Measurements from ENCODE around the gene CARD11. TPM values are rescaled to one million over a fixed set of nuclear protein-coding genes. Genes with fewer than 3 reads are reported as not detected.
A peak's percentile ranks its signal among the peaks of the same experiment; 100 is the strongest.

CARD11 gene
- total and polyA plus RNA-seq, 2 donors (not counting 1 experiment from before 2014, with no cell fraction given) = 0.02 TPM; not detected in 1

DNA sequence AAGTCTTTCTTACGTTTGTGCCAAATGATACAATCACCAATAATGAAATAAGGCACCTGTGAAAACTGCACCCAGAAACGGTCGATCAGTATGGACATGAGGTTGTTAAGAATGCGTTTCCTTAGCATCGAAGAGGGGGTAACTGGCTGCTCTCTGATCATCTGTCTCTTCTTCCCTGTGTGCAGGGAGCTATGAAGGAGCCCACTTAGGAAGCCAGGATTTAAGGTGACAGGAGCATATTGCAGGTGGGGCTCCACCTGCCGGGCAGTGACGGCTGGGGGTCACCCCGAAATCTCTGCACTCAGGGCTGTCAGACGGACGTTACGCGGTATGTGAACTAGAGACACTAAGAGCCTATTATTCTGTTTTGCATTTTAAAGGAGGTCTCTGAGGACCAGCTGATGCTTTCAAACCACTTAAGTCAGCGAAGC, 64.5 kb downstream of the CARD11 start:
- H3K79me2 ChIP-seq (ENCODE audit: control insufficient read depth, insufficient read depth, low read length) = no peaks in the 10 kb centered on the region
- TF ChIP-seq, protein P1, sequence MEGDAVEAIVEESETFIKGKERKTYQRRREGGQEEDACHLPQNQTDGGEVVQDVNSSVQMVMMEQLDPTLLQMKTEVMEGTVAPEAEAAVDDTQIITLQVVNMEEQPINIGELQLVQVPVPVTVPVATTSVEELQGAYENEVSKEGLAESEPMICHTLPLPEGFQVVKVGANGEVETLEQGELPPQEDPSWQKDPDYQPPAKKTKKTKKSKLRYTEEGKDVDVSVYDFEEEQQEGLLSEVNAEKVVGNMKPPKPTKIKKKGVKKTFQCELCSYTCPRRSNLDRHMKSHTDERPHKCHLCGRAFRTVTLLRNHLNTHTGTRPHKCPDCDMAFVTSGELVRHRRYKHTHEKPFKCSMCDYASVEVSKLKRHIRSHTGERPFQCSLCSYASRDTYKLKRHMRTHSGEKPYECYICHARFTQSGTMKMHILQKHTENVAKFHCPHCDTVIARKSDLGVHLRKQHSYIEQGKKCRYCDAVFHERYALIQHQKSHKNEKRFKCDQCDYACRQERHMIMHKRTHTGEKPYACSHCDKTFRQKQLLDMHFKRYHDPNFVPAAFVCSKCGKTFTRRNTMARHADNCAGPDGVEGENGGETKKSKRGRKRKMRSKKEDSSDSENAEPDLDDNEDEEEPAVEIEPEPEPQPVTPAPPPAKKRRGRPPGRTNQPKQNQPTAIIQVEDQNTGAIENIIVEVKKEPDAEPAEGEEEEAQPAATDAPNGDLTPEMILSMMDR (conservative IDR thresholded peaks at IDR 0.05 in 1 of 2, IDR thresholded peaks at IDR 0.05 in 1 of 2; ENCODE audit: low read depth in 1 of 2, low read length in 2 of 2) = no peak
- no peak for TF ChIP-seq EZH2 (IDR thresholded peaks at IDR 0.05; ENCODE audit: low read length, missing control alignments)

DNA sequence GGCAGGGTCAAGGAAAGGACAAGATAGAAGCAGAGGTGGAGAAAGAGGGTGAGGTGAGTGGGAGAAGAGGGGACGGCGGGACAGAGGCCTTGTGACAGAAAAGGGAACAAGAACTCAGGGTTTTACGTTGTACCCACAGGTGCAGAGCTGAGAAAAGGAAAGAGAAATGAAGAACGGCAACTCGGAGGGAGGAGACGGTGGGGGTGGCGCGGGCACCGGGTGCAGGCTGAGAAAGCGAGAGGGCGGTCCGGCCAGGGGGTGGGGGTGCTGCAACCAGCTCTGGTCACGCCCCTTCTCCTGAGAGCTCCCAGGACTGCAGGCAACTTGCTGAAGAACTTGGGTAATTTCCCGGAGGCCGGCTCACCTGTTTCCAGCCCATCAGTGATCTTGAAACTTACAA, 65.3 kb downstream of the CARD11 start:
- no peak for TF ChIP-seq EZH2 (IDR thresholded peaks at IDR 0.05; ENCODE audit: low read length, missing control alignments)
- TF ChIP-seq, protein P1 (conservative IDR thresholded peaks at IDR 0.05 in 1 of 2, IDR thresholded peaks at IDR 0.05 in 1 of 2; ENCODE audit: low read depth in 1 of 2, low read length in 2 of 2) = no peak
- Histone ChIP-seq H3K4me1 (ENCODE audit: control insufficient read depth, extremely low read depth, insufficient read depth, low read length) (no peaks in the 10 kb centered on the region), H4K20me1 (ENCODE audit: control insufficient read depth, extremely low read depth, insufficient read depth, low read length) (no peaks in the 10 kb centered on the region), H3K27ac (ENCODE audit: insufficient read depth, low read length) (no peak overlapping the region), H3K27me3 (ENCODE audit: control insufficient read depth, insufficient read depth, low read length) (no peaks in the 10 kb centered on the region), H3K9ac (ENCODE audit: insufficient read depth, low read length) (no peak overlapping the region), H2AFZ (ENCODE audit: low read length) (no peak overlapping the region), H3K9me3 (ENCODE audit: control insufficient read depth, insufficient read depth, low read depth, low read length) (no peaks in the 10 kb centered on the region), H3K79me2 (ENCODE audit: control insufficient read depth, insufficient read depth, low read length) (no peaks in the 10 kb centered on the region), H3K36me3 (ENCODE audit: control insufficient read depth, insufficient read depth, low read length) (no peaks in the 10 kb centered on the region), H3K4me3 (replicated peaks in 1 of 4; ENCODE audit: control extremely low read depth in 1 of 4, insufficient read depth in 1 of 4, low read depth in 3 of 4, low read length in 4 of 4) (no peak overlapping the region), H3K4me2 (ENCODE audit: extremely low read depth, insufficient read depth, low read length) (no peak overlapping the region)
- DNase-seq (ENCODE audit: low read depth in 2 of 2) = peak in 1 of 2 donors; percentile 3

More for the DNA sequence above, 64.5 kb downstream of the CARD11 start:
- no peaks in the 10 kb centered on the region for H4K20me1 ChIP-seq (ENCODE audit: control insufficient read depth, extremely low read depth, insufficient read depth, low read length)
- H3K4me3 ChIP-seq (replicated peaks in 1 of 4; ENCODE audit: control extremely low read depth in 1 of 4, insufficient read depth in 1 of 4, low read depth in 3 of 4, low read length in 4 of 4) = no peak overlapping the region
- H3K9ac ChIP-seq (ENCODE audit: insufficient read depth, low read length) = no peak overlapping the region
- no peak for DNase-seq (ENCODE audit: low read depth in 2 of 2)
- H3K27me3 ChIP-seq (ENCODE audit: control insufficient read depth, insufficient read depth, low read length) = no peaks in the 10 kb centered on the region
- no peaks in the 10 kb centered on the region for H3K36me3 ChIP-seq (ENCODE audit: control insufficient read depth, insufficient read depth, low read length)
- H2AFZ ChIP-seq (ENCODE audit: low read length) = no peak overlapping the region
- H3K9me3 ChIP-seq (ENCODE audit: control insufficient read depth, insufficient read depth, low read depth, low read length) = no peaks in the 10 kb centered on the region
- H3K4me1 ChIP-seq (ENCODE audit: control insufficient read depth, extremely low read depth, insufficient read depth, low read length) = no peaks in the 10 kb centered on the region
- no peak overlapping the region for H3K27ac ChIP-seq (ENCODE audit: insufficient read depth, low read length)
- no peak overlapping the region for H3K4me2 ChIP-seq (ENCODE audit: extremely low read depth, insufficient read depth, low read length)

DNA sequence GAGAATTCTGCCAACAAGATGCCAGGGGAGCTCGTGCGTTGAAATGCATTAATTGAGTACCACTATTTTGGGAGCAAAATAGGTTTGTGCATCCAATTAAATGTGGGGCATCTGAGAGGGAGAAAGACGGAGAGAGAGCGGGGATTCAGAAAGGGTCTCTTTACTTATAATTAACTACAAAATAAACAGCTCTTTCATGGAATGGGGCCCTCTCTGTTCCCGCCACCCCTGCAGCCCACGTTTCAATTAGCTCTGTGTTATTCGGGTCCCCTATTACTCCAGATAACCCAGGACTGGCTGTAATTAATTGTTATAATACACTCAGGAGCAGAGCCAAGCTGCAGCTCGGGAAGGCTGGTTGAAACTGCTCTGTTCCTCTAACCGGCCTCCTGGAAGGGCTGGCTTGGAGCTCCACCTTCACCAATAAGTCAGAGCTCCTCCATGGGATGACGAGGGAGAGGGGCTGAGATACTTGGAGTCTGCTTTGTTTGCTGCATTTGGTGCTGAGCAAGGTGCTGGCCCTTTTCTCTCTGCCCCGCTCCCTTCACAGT, 67.8 kb downstream of the CARD11 start:
- Histone ChIP-seq H4K20me1 (ENCODE audit: control insufficient read depth, extremely low read depth, insufficient read depth, low read length) (no peaks in the 10 kb centered on the region), H3K4me1 (ENCODE audit: control insufficient read depth, extremely low read depth, insufficient read depth, low read length) (no peaks in the 10 kb centered on the region), H3K4me3 (replicated peaks in 1 of 4; ENCODE audit: control extremely low read depth in 1 of 4, insufficient read depth in 1 of 4, low read depth in 3 of 4, low read length in 4 of 4) (no peak overlapping the region), H3K4me2 (ENCODE audit: extremely low read depth, insufficient read depth, low read length) (no peak overlapping the region), H3K27ac (ENCODE audit: insufficient read depth, low read length) (no peak overlapping the region), H3K9ac (ENCODE audit: insufficient read depth, low read length) (no peak overlapping the region), H3K27me3 (ENCODE audit: control insufficient read depth, insufficient read depth, low read length) (no peaks in the 10 kb centered on the region), H3K79me2 (ENCODE audit: control insufficient read depth, insufficient read depth, low read length) (no peaks in the 10 kb centered on the region), H3K36me3 (ENCODE audit: control insufficient read depth, insufficient read depth, low read length) (no peaks in the 10 kb centered on the region), H2AFZ (ENCODE audit: low read length) (no peak overlapping the region), H3K9me3 (ENCODE audit: control insufficient read depth, insufficient read depth, low read depth, low read length) (no peaks in the 10 kb centered on the region)
- no peak for DNase-seq (ENCODE audit: low read depth in 2 of 2)
- TF ChIP-seq, protein P1 (conservative IDR thresholded peaks at IDR 0.05 in 1 of 2, IDR thresholded peaks at IDR 0.05 in 1 of 2; ENCODE audit: low read depth in 1 of 2, low read length in 2 of 2) = no peak
- no peak for TF ChIP-seq EZH2 (IDR thresholded peaks at IDR 0.05; ENCODE audit: low read length, missing control alignments)

Data from fibroblast of lung (primary cell).